SW 1271 (cell line): ENCODE results near the gene S100A9.
"Not testable (repeated sequence)": the region's sequence is repeated elsewhere in the genome, so short reads cannot be mapped to it uniquely, and the experiment has no call there.

Source experiments
- DNase-seq, 2 experiments: peaks; one replicate each; lab custom pipeline; 2025; lab: John Stamatoyannopoulos, UW

Gene S100A9

GRCh38 chr1:153390938-153391710 lies 33.5 kb downstream of the S100A9 start, which contains the start of gene S100A8:
TSS of gene S100A8 (minus strand) at chr1:153391073. CDS start at chr1:153390535, 538 bp downstream.
- DNase-seq: no peak

GRCh38 chr1:153392258-153392657 lies 34.6 kb downstream of the S100A9 start:
- no peak for DNase-seq

GRCh38 chr1:153392822-153393221 lies 35.2 kb downstream of the S100A9 start:
- DNase-seq: no peak

- no peak for DNase-seq
Measured at GRCh38 chr1:153393926-153394325, 36.3 kb downstream of the S100A9 start.

- DNase-seq: no peak
Measured at GRCh38 chr1:153394391-153394790, 36.7 kb downstream of the S100A9 start.

GRCh38 chr1:153395136-153395685 lies 37.6 kb downstream of the S100A9 start:
- no peak for DNase-seq

GRCh38 chr1:153395776-153396175 lies 38.1 kb downstream of the S100A9 start:
- no peak for DNase-seq

- no peak for DNase-seq
Measured at GRCh38 chr1:153396461-153396860, 38.8 kb downstream of the S100A9 start.

GRCh38 chr1:153397051-153397923 lies 39.6 kb downstream of the S100A9 start:
- no peak for DNase-seq

- no peak for DNase-seq
Measured at GRCh38 chr1:153397924-153398651, 40.4 kb downstream of the S100A9 start.

GRCh38 chr1:153399401-153400055 lies 41.9 kb downstream of the S100A9 start:
- no peak for DNase-seq

- DNase-seq: no peak
Measured at GRCh38 chr1:153400244-153400643, 42.6 kb downstream of the S100A9 start.

- DNase-seq: no peak
Measured at GRCh38 chr1:153401461-153401860, 43.8 kb downstream of the S100A9 start.

- DNase-seq: no peak
Measured at GRCh38 chr1:153402226-153402625, 44.6 kb downstream of the S100A9 start.

GRCh38 chr1:153403421-153404085 lies 45.9 kb downstream of the S100A9 start:
- DNase-seq: no peak

- DNase-seq: no peak
Measured at GRCh38 chr1:153404086-153404635, 46.5 kb downstream of the S100A9 start.

GRCh38 chr1:153404768-153405167 lies 47.1 kb downstream of the S100A9 start:
- DNase-seq: peak in 1 of 2 experiments; percentile 4

- not testable (repeated sequence) for DNase-seq
Measured at GRCh38 chr1:153405825-153406599, 48.4 kb downstream of the S100A9 start.

GRCh38 chr1:153407274-153407673 lies 49.6 kb downstream of the S100A9 start:
- not testable (repeated sequence) for DNase-seq
